ENCODE results near the gene MSRB1. TPM values are rescaled to one million over a fixed set of nuclear protein-coding genes. Genes with fewer than 3 reads are reported as not detected.
"Not testable (repeated sequence)": the region's sequence is repeated elsewhere in the genome, so short reads cannot be mapped to it uniquely, and the experiment has no call there.

The MSRB1 gene
- total RNA-seq, 2 donors from 2014 or later, result 20.6 to 23.5 TPM

- H3K27ac ChIP-seq (ENCODE audit: low read depth, low read length), result no peak overlapping the region
- H3K4me3 ChIP-seq (ENCODE audit: low read length), result peak overlapping the region; percentile 85
- Mint-ChIP-seq H3K9me3 (peaks cover 5% of the 10 kb centered on the region), H3K27me3 (ENCODE audit: insufficient read depth) (peaks cover 23% of the 10 kb centered on the region), H3K27ac (no peak overlapping the region), H3K36me3 (ENCODE audit: low read depth) (peaks cover 29% of the 10 kb centered on the region), H3K4me1 (peaks cover 30% of the 10 kb centered on the region), H3K4me3 (peak overlapping the region; percentile 92)
- 62 to 64% methylated on average over 13 to 14 of the region's 14 CpGs for WGBS, 2 experiments (ENCODE audit: insufficient coverage in 1 of 2, insufficient read length in 1 of 2)
- no peak for TF ChIP-seq CTCF (conservative IDR thresholded peaks at IDR 0.05)
- H3K9me3 ChIP-seq (ENCODE audit: control insufficient read depth, low read length), result no peaks in the 10 kb centered on the region
- peaks cover 20% of the 10 kb centered on the region for H3K36me3 ChIP-seq (ENCODE audit: control insufficient read depth, insufficient read depth, low read length)
- H3K9ac ChIP-seq (ENCODE audit: extremely low read depth, low read length, poor library complexity, severe bottlenecking), result no peak overlapping the region
- H3K27me3 ChIP-seq (ENCODE audit: control insufficient read depth, insufficient read depth, low read length, poor library complexity, severe bottlenecking), result no peaks in the 10 kb centered on the region
- no peak for DNase-seq
- no peaks in the 10 kb centered on the region for H3K4me1 ChIP-seq (ENCODE audit: control insufficient read depth, insufficient read depth, low read length)
These were observed 15.8 kb upstream of the MSRB1 start for GRCh38 chr16:1958715-1959268.

GRCh38 chr16:1958143-1958491 is 15.1 kb upstream of the MSRB1 start:
- DNase-seq; H3K9ac ChIP-seq (ENCODE audit: extremely low read depth, low read length, poor library complexity, severe bottlenecking); H3K4me1 ChIP-seq (ENCODE audit: control insufficient read depth, insufficient read depth, low read length); H3K27me3 ChIP-seq (ENCODE audit: control insufficient read depth, insufficient read depth, low read length, poor library complexity, severe bottlenecking); H3K9me3 Mint-ChIP-seq; H3K27ac ChIP-seq (ENCODE audit: low read depth, low read length); H3K27ac Mint-ChIP-seq; H3K4me3 Mint-ChIP-seq; H3K4me3 ChIP-seq (ENCODE audit: low read length); H3K9me3 ChIP-seq (ENCODE audit: control insufficient read depth, low read length): not testable (repeated sequence)
- Mint-ChIP-seq H3K36me3 (ENCODE audit: low read depth) (peaks cover 22% of the 10 kb centered on the region), H3K27me3 (ENCODE audit: insufficient read depth) (peaks cover 23% of the 10 kb centered on the region), H3K4me1 (peaks cover 27% of the 10 kb centered on the region)
- H3K36me3 ChIP-seq (ENCODE audit: control insufficient read depth, insufficient read depth, low read length), result peaks cover 13% of the 10 kb centered on the region
- whole genome bisulfite sequencing, 2 experiments (ENCODE audit: insufficient coverage in 1 of 2, insufficient read length in 1 of 2), result 91 to 95% methylated on average over 6 to 30 of the region's 30 CpGs

GRCh38 chr16:1957434-1958142 is 14.6 kb upstream of the MSRB1 start:
- H3K4me3 Mint-ChIP-seq, result not testable (repeated sequence)
- peaks cover 23% of the 10 kb centered on the region for H3K4me1 Mint-ChIP-seq

GRCh38 chr16:1953734-1954133 is 10.7 kb upstream of the MSRB1 start:
- H3K9ac ChIP-seq (ENCODE audit: extremely low read depth, low read length, poor library complexity, severe bottlenecking), result no peak overlapping the region
- H3K4me3 ChIP-seq (ENCODE audit: low read length), result no peak overlapping the region
- peak; percentile 44 for DNase-seq
- no peaks in the 10 kb centered on the region for H3K4me1 ChIP-seq (ENCODE audit: control insufficient read depth, insufficient read depth, low read length)
- Mint-ChIP-seq H3K27ac (no peak overlapping the region), H3K36me3 (ENCODE audit: low read depth) (no peaks in the 10 kb centered on the region), H3K4me1 (no peaks in the 10 kb centered on the region), H3K9me3 (peaks cover 6% of the 10 kb centered on the region), H3K27me3 (ENCODE audit: insufficient read depth) (peaks cover 24% of the 10 kb centered on the region), H3K4me3 (no peak overlapping the region)
- H3K9me3 ChIP-seq (ENCODE audit: control insufficient read depth, low read length), result no peaks in the 10 kb centered on the region
- no peak overlapping the region for H3K27ac ChIP-seq (ENCODE audit: low read depth, low read length)
- 93 to 95% methylated on average over 6 to 22 of the region's 22 CpGs for WGBS, 2 experiments (ENCODE audit: insufficient coverage in 1 of 2, insufficient read length in 1 of 2)
- H3K27me3 ChIP-seq (ENCODE audit: control insufficient read depth, insufficient read depth, low read length, poor library complexity, severe bottlenecking), result no peaks in the 10 kb centered on the region
- no peaks in the 10 kb centered on the region for H3K36me3 ChIP-seq (ENCODE audit: control insufficient read depth, insufficient read depth, low read length)
- TF ChIP-seq CTCF (conservative IDR thresholded peaks at IDR 0.05), result no peak

More at GRCh38 chr16:1957434-1958142, 14.6 kb upstream of the MSRB1 start:
- not testable (repeated sequence) for H3K9me3 ChIP-seq (ENCODE audit: control insufficient read depth, low read length); H3K27ac Mint-ChIP-seq; H3K4me1 ChIP-seq (ENCODE audit: control insufficient read depth, insufficient read depth, low read length); H3K4me3 ChIP-seq (ENCODE audit: low read length); H3K27me3 ChIP-seq (ENCODE audit: control insufficient read depth, insufficient read depth, low read length, poor library complexity, severe bottlenecking); H3K9me3 Mint-ChIP-seq; H3K9ac ChIP-seq (ENCODE audit: extremely low read depth, low read length, poor library complexity, severe bottlenecking); H3K36me3 ChIP-seq (ENCODE audit: control insufficient read depth, insufficient read depth, low read length); DNase-seq; H3K27ac ChIP-seq (ENCODE audit: low read depth, low read length)
- Mint-ChIP-seq H3K27me3 (ENCODE audit: insufficient read depth) (peaks cover 25% of the 10 kb centered on the region), H3K36me3 (ENCODE audit: low read depth) (peaks cover 17% of the 10 kb centered on the region)
- WGBS, 2 experiments (ENCODE audit: insufficient coverage in 1 of 2, insufficient read length in 1 of 2), result 93% methylated on average over 15 to 19 of the region's 22 CpGs

All from endodermal cell (in vitro differentiated cells).